A549 (cell line): ENCODE results near the gene TTC28. TPM values are rescaled to one million over a fixed set of nuclear protein-coding genes. Genes with fewer than 3 reads are reported as not detected.

Experiments used
- ATAC-seq, 2 experiments: fragments of 200-7000 bp in 1 of 2; fragments of >200 bp in 1 of 2; cut with Nextera tagmentation in 1 of 2; cut with Tn5 transposase in 1 of 2; 3 replicates each; pipeline versions ENCODE4 v1.8.0 to v1.9.1; 2018 to 2020; ENCODE audit warnings: mild to moderate bottlenecking in 1 of 2, moderate library complexity in 1 of 2
- CTCF ChIA-PET: fragments of 300-600 bp; sonication (Branson Sonifier 250); formaldehyde crosslinking; extraction: SDS; loops from one replicate; lab custom pipeline; 2021; ENCODE audit warnings: antibody characterized with exemption, inconsistent platforms; lab: Yijun Ruan, JAX
- POLR2A ChIA-PET: fragments of 350-600 bp; formaldehyde crosslinking; extraction: SDS; loops from one replicate; lab custom pipeline; 2021; ENCODE audit warnings: antibody characterized with exemption, inconsistent platforms; lab: Yijun Ruan, JAX
- DNase-seq, 2 experiments: peaks; one replicate each; pipeline versions ENCODE4 v3.0.0 to v3.0.0-alpha.2; 2011 to 2016; ENCODE audit warnings: low read depth in 1 of 2, low spot score in 1 of 2
- FAIRE-seq: peaks from 2 replicates; lab custom pipeline; 2011; peaks lifted over from hg19 to GRCh38; lab: Jason Lieb, UNC
- H3K27ac ChIP-seq, 2 experiments: fragments of >200 bp; sonication (Bioruptor Twin); formaldehyde crosslinking; 3 replicates each; pipeline ENCODE4 v1.5.1; 2016 to 2017
- H3K4me1 ChIP-seq: fragments of >200 bp; sonication (Bioruptor Twin); formaldehyde crosslinking; 3 replicates; pipeline ENCODE4 v1.6.1; 2016
- H3K4me2 ChIP-seq: fragments of >200 bp; sonication (Bioruptor Twin); formaldehyde crosslinking; 3 replicates; pipeline ENCODE4 v1.6.1; 2016
- H3K4me3 ChIP-seq: fragments of >200 bp; sonication (Bioruptor Twin); formaldehyde crosslinking; 3 replicates; pipeline ENCODE4 v1.5.1; 2016
- H3K9me3 ChIP-seq: fragments of >200 bp; sonication (Bioruptor Twin); formaldehyde crosslinking; 3 replicates; pipeline ENCODE4 v1.6.1; 2016
- CBX2 ChIP-seq: fragments of 200-600 bp; sonication (generic); IDR thresholded peaks from 2 replicates; pipeline ENCODE4 v1.6.1; 2016; ENCODE audit warnings: low read depth, mild to moderate bottlenecking, borderline replicate concordance
- EHF ChIP-seq: fragments of 250-450 bp; sonication (Bioruptor Pico); IDR thresholded peaks from 2 replicates; pipeline ENCODE4 v1.5.0; 2020; ENCODE audit warnings: mild to moderate bottlenecking
- FOSL2 ChIP-seq, 2 experiments: fragments of 450-650 bp in 1 of 2; fragments of >200 bp in 1 of 2; sonication (Bioruptor Twin) in 1 of 2; formaldehyde crosslinking; IDR thresholded peaks; 2 replicates each; pipeline versions ENCODE4 v1.5.0 to v1.6.1; 2016 to 2020; ENCODE audit warnings: mild to moderate bottlenecking in 1 of 2, moderate library complexity in 1 of 2
- FOXS1 ChIP-seq: fragments of 250-450 bp; sonication (Bioruptor Pico); IDR thresholded peaks from 2 replicates; pipeline ENCODE4 v1.5.0; 2020; ENCODE audit warnings: mild to moderate bottlenecking, moderate library complexity
- JUN ChIP-seq, 2 experiments: fragments of >200 bp; sonication (Bioruptor Twin); formaldehyde crosslinking; IDR thresholded peaks; 2 replicates in 1 of 2; 3 replicates in 1 of 2; pipeline ENCODE4 v1.6.1; 2016 to 2017
- KDM1A ChIP-seq: fragments of 200-600 bp; sonication (generic); IDR thresholded peaks from 2 replicates; pipeline ENCODE4 v1.6.1; 2016; ENCODE audit warnings: low read depth, mild to moderate bottlenecking
- MAFK ChIP-seq: fragments of 450-650 bp; IDR thresholded peaks from 2 replicates; pipeline ENCODE4 v1.6.1; 2014; ENCODE audit not compliant: partially characterized antibody
- MAZ ChIP-seq: fragments of 150-350 bp; IDR thresholded peaks from 2 replicates; pipeline ENCODE4 v1.6.1; 2014; ENCODE audit warnings: antibody characterized with exemption, low read depth, low read length, borderline replicate concordance
- NFE2L2 ChIP-seq: fragments of 150-350 bp; conservative IDR thresholded peaks from 2 replicates; pipeline ENCODE4 v1.6.1; 2014; ENCODE audit warnings: low read length
- NPAS2 ChIP-seq: fragments of 250-450 bp; sonication (Bioruptor Pico); IDR thresholded peaks from 2 replicates; pipeline ENCODE4 v1.8.0; 2022; ENCODE audit warnings: mild to moderate bottlenecking, moderate library complexity, borderline replicate concordance
- NR3C1 ChIP-seq: fragments of >200 bp; sonication (Bioruptor Twin); formaldehyde crosslinking; IDR thresholded peaks from 3 replicates; pipeline ENCODE4 v1.6.1; 2017
- POLR2A ChIP-seq: IDR thresholded peaks from 2 replicates; pipeline ENCODE4 v1.6.1; 2012; ENCODE audit warnings: mild to moderate bottlenecking, low read length
- RCOR1 ChIP-seq: fragments of 150-350 bp; IDR thresholded peaks from 2 replicates; pipeline ENCODE4 v1.6.1; 2014; ENCODE audit warnings: antibody characterized with exemption, low read length, low read depth
- RFX5 ChIP-seq: fragments of 450-650 bp; IDR thresholded peaks from 2 replicates; pipeline ENCODE4 v1.7.1; 2014; ENCODE audit warnings: antibody characterized with exemption, mild to moderate bottlenecking, moderate library complexity
- SMC3 ChIP-seq: fragments of >200 bp; sonication (Bioruptor Twin); formaldehyde crosslinking; IDR thresholded peaks from 3 replicates; pipeline ENCODE4 v1.6.1; 2018; ENCODE audit warnings: inconsistent platforms
- SREBF2 ChIP-seq: fragments of 450-650 bp; IDR thresholded peaks from 2 replicates; pipeline ENCODE4 v1.6.1; 2014; ENCODE audit warnings: mild to moderate bottlenecking, moderate library complexity
- TP53 ChIP-seq: fragments of 250-450 bp; sonication (Bioruptor Pico); IDR thresholded peaks from 2 replicates; pipeline ENCODE4 v1.5.0; 2021; ENCODE audit warnings: mild to moderate bottlenecking, moderate library complexity
- ZFP36 ChIP-seq: fragments of 450-650 bp; IDR thresholded peaks from 2 replicates; pipeline ENCODE4 v1.6.1; 2014; ENCODE audit warnings: borderline replicate concordance; ENCODE audit not compliant: partially characterized antibody
- ZSCAN20 ChIP-seq: fragments of 250-450 bp; sonication (Bioruptor Pico); IDR thresholded peaks from 2 replicates; pipeline ENCODE4 v1.8.0; 2022; ENCODE audit warnings: mild to moderate bottlenecking, moderate library complexity
- WGBS: methylation state at CpG from one replicate; pipeline ENCODE4 v1.1.6; 2017; ENCODE audit errors: missing lambda C conversion rate; 5-methylcytosine and 5-hydroxymethylcytosine counted together
- polyA plus RNA-seq, 4 experiments: library from polyadenylated mRNA; depleted of rRNA in 3 of 4; stranded (reverse); fragments of >200 nt; fragmentation: RNase III in 1 of 4; extraction: RNeasy Plus Mini Kit Qiagen cat#74134 plus additional on column Dnase treatment in 1 of 4; gene quantifications; 2 replicates in 3 of 4; 3 replicates in 1 of 4; pipeline ENCODE4 v1.2.3, GENCODE V29; 2011 to 2017
- TF ChIP-seq, protein P1 (sequence below): fragments of >200 bp; sonication (Bioruptor Twin); formaldehyde crosslinking; IDR thresholded peaks from 3 replicates; pipeline ENCODE4 v1.5.1; 2016
- TF ChIP-seq, protein P2 (sequence below): IDR thresholded peaks from 2 replicates; pipeline ENCODE4 v1.6.1; 2012
- TF ChIP-seq, protein P3 (sequence below): IDR thresholded peaks from 2 replicates; pipeline ENCODE4 v1.6.1; 2012
- TF ChIP-seq, protein P4 (sequence below): IDR thresholded peaks from 2 replicates; pipeline ENCODE4 v1.6.1; 2012; ENCODE audit warnings: low read depth, borderline replicate concordance
- TF ChIP-seq, protein P5 (sequence below): fragments of >200 bp; sonication (Bioruptor Twin); formaldehyde crosslinking; IDR thresholded peaks from 3 replicates; pipeline ENCODE4 v1.6.1; 2016

Gene TTC28
- polyA plus RNA-seq, 2 of the 4 experiments (the other 2 are of a cell fraction), result 2.6 to 3.8 TPM

DNA sequence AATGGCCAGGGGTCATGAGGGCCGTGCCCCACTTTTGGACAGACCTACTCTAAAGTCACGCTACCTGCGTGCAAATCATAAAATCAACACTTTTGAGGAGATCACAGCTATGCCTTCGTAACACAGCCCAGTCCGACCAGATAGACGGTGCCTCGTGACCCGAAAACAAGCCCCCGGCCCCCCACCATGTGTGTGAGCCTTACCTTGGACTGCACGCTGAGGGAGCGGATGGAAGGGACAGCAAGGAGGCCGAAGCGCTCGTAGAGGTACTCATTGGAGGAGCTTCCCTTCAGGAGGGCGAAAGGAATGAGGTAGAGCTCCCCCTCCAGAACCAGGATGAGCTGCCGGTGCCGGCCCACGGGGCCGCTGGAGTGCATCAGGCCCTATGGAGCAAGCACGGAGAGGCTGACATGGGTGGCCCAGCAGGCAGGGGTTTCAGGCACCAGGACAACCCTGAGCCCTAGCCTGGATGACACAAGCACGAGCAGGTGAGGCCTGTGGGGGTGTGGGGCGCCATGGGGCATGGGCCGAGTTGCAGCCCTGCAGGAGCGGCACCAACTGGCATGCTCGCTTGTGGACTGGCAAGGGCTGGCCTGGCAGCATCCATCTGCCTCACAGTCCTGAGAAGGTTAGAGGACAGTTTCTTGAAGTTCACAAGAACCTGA is 678.3 kb downstream of the TTC28 start (continued):
- TF ChIP-seq, protein P1, sequence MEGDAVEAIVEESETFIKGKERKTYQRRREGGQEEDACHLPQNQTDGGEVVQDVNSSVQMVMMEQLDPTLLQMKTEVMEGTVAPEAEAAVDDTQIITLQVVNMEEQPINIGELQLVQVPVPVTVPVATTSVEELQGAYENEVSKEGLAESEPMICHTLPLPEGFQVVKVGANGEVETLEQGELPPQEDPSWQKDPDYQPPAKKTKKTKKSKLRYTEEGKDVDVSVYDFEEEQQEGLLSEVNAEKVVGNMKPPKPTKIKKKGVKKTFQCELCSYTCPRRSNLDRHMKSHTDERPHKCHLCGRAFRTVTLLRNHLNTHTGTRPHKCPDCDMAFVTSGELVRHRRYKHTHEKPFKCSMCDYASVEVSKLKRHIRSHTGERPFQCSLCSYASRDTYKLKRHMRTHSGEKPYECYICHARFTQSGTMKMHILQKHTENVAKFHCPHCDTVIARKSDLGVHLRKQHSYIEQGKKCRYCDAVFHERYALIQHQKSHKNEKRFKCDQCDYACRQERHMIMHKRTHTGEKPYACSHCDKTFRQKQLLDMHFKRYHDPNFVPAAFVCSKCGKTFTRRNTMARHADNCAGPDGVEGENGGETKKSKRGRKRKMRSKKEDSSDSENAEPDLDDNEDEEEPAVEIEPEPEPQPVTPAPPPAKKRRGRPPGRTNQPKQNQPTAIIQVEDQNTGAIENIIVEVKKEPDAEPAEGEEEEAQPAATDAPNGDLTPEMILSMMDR, result no peak

DNA sequence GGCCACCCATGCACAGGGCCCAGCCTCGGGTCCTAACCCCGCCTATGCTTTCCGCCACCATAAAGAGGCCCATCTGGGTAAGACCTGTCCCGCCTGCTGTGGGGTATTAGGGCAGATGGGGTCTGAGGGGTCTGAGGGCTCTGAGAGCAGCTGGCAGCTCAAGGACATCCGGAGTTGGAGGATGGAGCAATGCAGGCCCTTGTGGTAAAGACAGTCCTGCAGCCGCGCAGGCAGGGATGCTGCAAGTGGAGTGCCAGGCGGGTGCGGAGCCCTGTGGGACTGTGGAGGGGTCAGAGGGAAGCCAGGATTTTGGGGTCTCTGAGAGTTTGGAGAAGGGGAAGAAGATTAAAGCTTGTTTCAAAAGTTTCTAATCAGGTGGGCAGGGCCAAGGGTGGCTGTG is 679.3 kb downstream of the TTC28 start:
- Histone ChIP-seq H3K27ac (no peak overlapping the region), H3K4me3 (no peak overlapping the region), H3K9me3 (no peaks in the 10 kb centered on the region), H3K4me2 (no peak overlapping the region), H3K4me1 (no peaks in the 10 kb centered on the region)
- 95% methylated on average over 9 of the region's 9 CpGs for WGBS
- ChIA-PET CTCF (interaction anchor here (0.9 to 1.2 kb wide), 2 partner anchors 113 to 120 kb away, joined by 3 to 4 read pairs; no protein-coding TSS in a partner anchor), POLR2A (no interaction called here)
- DNase-seq, result no peak
- no peak for TF ChIP-seq MAFK
- no peak for TF ChIP-seq RFX5
- no peak for TF ChIP-seq NPAS2 (CRISPR knock-in tag)
- TF ChIP-seq KDM1A, result no peak
- no peak for TF ChIP-seq SMC3
- TF ChIP-seq JUN (IDR thresholded peaks at IDR 0.05), result no peak
- TF ChIP-seq FOSL2 (IDR thresholded peaks at IDR 0.05), result no peak
- TF ChIP-seq FOSL2 (CRISPR knock-in tag; IDR thresholded peaks at IDR 0.05), result no peak
- TF ChIP-seq, protein P2, sequence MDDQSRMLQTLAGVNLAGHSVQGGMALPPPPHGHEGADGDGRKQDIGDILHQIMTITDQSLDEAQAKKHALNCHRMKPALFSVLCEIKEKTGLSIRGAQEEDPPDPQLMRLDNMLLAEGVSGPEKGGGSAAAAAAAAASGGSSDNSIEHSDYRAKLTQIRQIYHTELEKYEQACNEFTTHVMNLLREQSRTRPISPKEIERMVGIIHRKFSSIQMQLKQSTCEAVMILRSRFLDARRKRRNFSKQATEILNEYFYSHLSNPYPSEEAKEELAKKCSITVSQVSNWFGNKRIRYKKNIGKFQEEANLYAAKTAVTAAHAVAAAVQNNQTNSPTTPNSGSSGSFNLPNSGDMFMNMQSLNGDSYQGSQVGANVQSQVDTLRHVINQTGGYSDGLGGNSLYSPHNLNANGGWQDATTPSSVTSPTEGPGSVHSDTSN, result no peak
- no peak for TF ChIP-seq TP53 (CRISPR knock-in tag)
- no peak for TF ChIP-seq POLR2A
- TF ChIP-seq SREBF2, result no peak
- TF ChIP-seq, protein P3, sequence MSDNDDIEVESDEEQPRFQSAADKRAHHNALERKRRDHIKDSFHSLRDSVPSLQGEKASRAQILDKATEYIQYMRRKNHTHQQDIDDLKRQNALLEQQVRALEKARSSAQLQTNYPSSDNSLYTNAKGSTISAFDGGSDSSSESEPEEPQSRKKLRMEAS, result no peak
- TF ChIP-seq, protein P4, sequence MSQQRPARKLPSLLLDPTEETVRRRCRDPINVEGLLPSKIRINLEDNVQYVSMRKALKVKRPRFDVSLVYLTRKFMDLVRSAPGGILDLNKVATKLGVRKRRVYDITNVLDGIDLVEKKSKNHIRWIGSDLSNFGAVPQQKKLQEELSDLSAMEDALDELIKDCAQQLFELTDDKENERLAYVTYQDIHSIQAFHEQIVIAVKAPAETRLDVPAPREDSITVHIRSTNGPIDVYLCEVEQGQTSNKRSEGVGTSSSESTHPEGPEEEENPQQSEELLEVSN, result no peak
- TF ChIP-seq CBX2, result no peak
- no peak for TF ChIP-seq NFE2L2
- TF ChIP-seq, protein P5, sequence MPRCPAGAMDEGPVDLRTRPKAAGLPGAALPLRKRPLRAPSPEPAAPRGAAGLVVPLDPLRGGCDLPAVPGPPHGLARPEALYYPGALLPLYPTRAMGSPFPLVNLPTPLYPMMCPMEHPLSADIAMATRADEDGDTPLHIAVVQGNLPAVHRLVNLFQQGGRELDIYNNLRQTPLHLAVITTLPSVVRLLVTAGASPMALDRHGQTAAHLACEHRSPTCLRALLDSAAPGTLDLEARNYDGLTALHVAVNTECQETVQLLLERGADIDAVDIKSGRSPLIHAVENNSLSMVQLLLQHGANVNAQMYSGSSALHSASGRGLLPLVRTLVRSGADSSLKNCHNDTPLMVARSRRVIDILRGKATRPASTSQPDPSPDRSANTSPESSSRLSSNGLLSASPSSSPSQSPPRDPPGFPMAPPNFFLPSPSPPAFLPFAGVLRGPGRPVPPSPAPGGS, result no peak
- TF ChIP-seq EHF (CRISPR knock-in tag), result no peak
- TF ChIP-seq FOXS1 (CRISPR knock-in tag), result no peak
- ATAC-seq, result no peak
- no peak for FAIRE-seq

DNA sequence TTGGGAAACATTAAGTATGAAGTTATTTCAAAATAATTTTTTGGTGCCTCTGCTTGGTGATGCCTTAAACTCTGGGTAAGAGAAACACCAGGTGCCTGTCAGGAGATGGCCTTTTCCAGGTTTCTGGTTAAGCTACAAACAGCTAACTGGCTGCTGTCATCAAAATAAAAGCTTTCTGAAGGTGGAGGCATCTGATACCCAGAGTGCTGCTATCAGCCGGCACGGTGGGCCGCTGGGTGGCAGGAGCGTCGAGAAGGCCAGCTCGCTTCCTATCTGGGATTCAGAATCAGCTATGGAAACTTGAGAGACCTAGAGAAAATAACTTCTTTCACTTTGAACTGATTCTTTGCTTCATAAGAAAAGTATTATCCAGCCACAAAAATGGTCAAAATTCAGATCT is 679.8 kb downstream of the TTC28 start:
- ChIA-PET POLR2A (no interaction called here), CTCF (interaction anchor here (0.9 to 1.3 kb wide), 2 partner anchors 21 to 119 kb away, joined by 3 read pairs; no protein-coding TSS in a partner anchor)
- WGBS, result 94% methylated on average over 6 of the region's 6 CpGs
- TF ChIP-seq RCOR1, result no peak
- TF ChIP-seq, protein P4, result no peak
- TF ChIP-seq TP53 (CRISPR knock-in tag), result no peak
- TF ChIP-seq ZSCAN20 (CRISPR knock-in tag), result no peak
- TF ChIP-seq MAZ, result no peak
- TF ChIP-seq ZFP36, result no peak
- TF ChIP-seq NR3C1, result no peak
- Histone ChIP-seq H3K4me1 (no peaks in the 10 kb centered on the region), H3K4me2 (no peak overlapping the region), H3K27ac (no peak overlapping the region), H3K4me3 (no peak overlapping the region), H3K9me3 (no peaks in the 10 kb centered on the region)
- ATAC-seq, result no peak
- FAIRE-seq, result no peak
- no peak for DNase-seq
